H9 (cell line): Measurements from ENCODE around the gene TGM5. TPM values are rescaled to one million over a fixed set of nuclear protein-coding genes. Genes with fewer than 3 reads are reported as not detected.

ENCODE experiments used
- DNase-seq: peaks from one replicate; pipeline ENCODE4 v3.0.0-alpha.2; 2017
- H2AFZ ChIP-seq: one replicate; pipeline ENCODE4 v1.6.1; 2013; ENCODE audit warnings: mild to moderate bottlenecking, low read length, control low read depth, moderate library complexity
- H2AK5ac ChIP-seq: 2 replicates; pipeline ENCODE4 v1.6.1; 2013; ENCODE audit warnings: low read length, control low read depth, mixed read lengths; ENCODE audit not compliant: insufficient read length
- H2BK120ac ChIP-seq: one replicate; pipeline ENCODE4 v1.6.1; 2013; ENCODE audit warnings: low read depth, mild to moderate bottlenecking, low read length, control low read depth, inconsistent platforms; ENCODE audit not compliant: poor library complexity, severe bottlenecking
- H2BK12ac ChIP-seq: 2 replicates; pipeline ENCODE4 v1.6.1; 2013; ENCODE audit warnings: low read length, control low read depth, mixed read lengths, low read depth; ENCODE audit not compliant: insufficient read length
- H2BK15ac ChIP-seq: 2 replicates; pipeline ENCODE4 v1.6.1; 2013; ENCODE audit warnings: low read depth, low read length, control low read depth
- H2BK20ac ChIP-seq: one replicate; pipeline ENCODE4 v1.6.1; 2013; ENCODE audit warnings: low read depth, mild to moderate bottlenecking, low read length, control low read depth, inconsistent platforms; ENCODE audit not compliant: poor library complexity, severe bottlenecking
- H2BK5ac ChIP-seq: 2 replicates; pipeline ENCODE4 v1.6.1; 2013; ENCODE audit warnings: low read length, control low read depth, mixed read lengths; ENCODE audit not compliant: insufficient read length
- H3K14ac ChIP-seq: 2 replicates; pipeline ENCODE4 v1.6.1; 2013; ENCODE audit warnings: low read length, control low read depth; ENCODE audit not compliant: insufficient read depth
- H3K18ac ChIP-seq: 2 replicates; pipeline ENCODE4 v1.6.1; 2013; ENCODE audit warnings: low read depth, mild to moderate bottlenecking, mixed read lengths, low read length, control low read depth; ENCODE audit not compliant: insufficient read length
- H3K23ac ChIP-seq: 2 replicates; pipeline ENCODE4 v1.6.1; 2013; ENCODE audit warnings: low read length, control low read depth, mixed read lengths, low read depth; ENCODE audit not compliant: insufficient read length
- H3K23me2 ChIP-seq: 2 replicates; pipeline ENCODE4 v1.6.1; 2013; ENCODE audit warnings: low read depth, mild to moderate bottlenecking, mixed read lengths, low read length, control low read depth; ENCODE audit not compliant: insufficient read length, poor library complexity, severe bottlenecking
- H3K27ac ChIP-seq: 2 replicates; pipeline ENCODE4 v1.5.1; 2013; ENCODE audit warnings: low read length, control low read depth, mixed read lengths, low read depth; ENCODE audit not compliant: insufficient read length
- H3K27me3 ChIP-seq: 2 replicates; pipeline ENCODE4 v1.6.1; 2013; ENCODE audit warnings: low read length, control low read depth, inconsistent platforms; ENCODE audit not compliant: insufficient read depth
- H3K4ac ChIP-seq: 2 replicates; pipeline ENCODE4 v1.6.1; 2013; ENCODE audit warnings: low read depth, mild to moderate bottlenecking, control low read depth, inconsistent platforms, low read length, moderate library complexity
- H3K4me1 ChIP-seq: 2 replicates; pipeline ENCODE4 v1.6.1; 2013; ENCODE audit warnings: low read length, control low read depth, inconsistent platforms; ENCODE audit not compliant: insufficient read depth
- H3K4me2 ChIP-seq: 2 replicates; pipeline ENCODE4 v1.6.1; 2013; ENCODE audit warnings: low read length, control low read depth, mixed read lengths; ENCODE audit not compliant: insufficient read length, insufficient read depth
- H3K56ac ChIP-seq: 2 replicates; pipeline ENCODE4 v1.6.1; 2013; ENCODE audit warnings: low read depth, mild to moderate bottlenecking, mixed read lengths, low read length, control low read depth; ENCODE audit not compliant: insufficient read length
- H3K79me1 ChIP-seq: 2 replicates; pipeline ENCODE4 v1.6.1; 2013; ENCODE audit warnings: low read depth, mild to moderate bottlenecking, moderate library complexity, low read length, control low read depth, inconsistent platforms; ENCODE audit not compliant: insufficient read depth, poor library complexity, severe bottlenecking
- H3K79me2 ChIP-seq: 2 replicates; pipeline ENCODE4 v1.6.1; 2013; ENCODE audit warnings: low read length, control low read depth, inconsistent platforms; ENCODE audit not compliant: insufficient read depth
- H3K9ac ChIP-seq: 2 replicates; pipeline ENCODE4 v1.6.1; 2013; ENCODE audit warnings: low read length, control low read depth, mixed read lengths; ENCODE audit not compliant: insufficient read length; ENCODE audit errors: extremely low read depth
- H3K9me3 ChIP-seq: one replicate; pipeline ENCODE4 v1.6.1; 2013; ENCODE audit warnings: low read depth, low read length, inconsistent platforms; ENCODE audit not compliant: control insufficient read depth
- H3T11ph ChIP-seq: one replicate; pipeline ENCODE4 v1.6.1; 2013; ENCODE audit warnings: mild to moderate bottlenecking, low read length, control low read depth, inconsistent platforms
- H4K20me1 ChIP-seq: one replicate; pipeline ENCODE4 v1.6.1; 2013; ENCODE audit not compliant: control insufficient read depth, insufficient read length, insufficient read depth
- H4K5ac ChIP-seq: 2 replicates; pipeline ENCODE4 v1.6.1; 2013; ENCODE audit warnings: low read depth, mild to moderate bottlenecking, mixed read lengths, low read length, control low read depth; ENCODE audit not compliant: insufficient read length
- H4K8ac ChIP-seq: replicated peaks from 2 replicates; pipeline ENCODE4 v1.6.1; 2013; ENCODE audit warnings: low read length, control low read depth, mixed read lengths, low read depth; ENCODE audit not compliant: insufficient read length
- H4K91ac ChIP-seq: 2 replicates; pipeline ENCODE4 v1.6.1; 2013; ENCODE audit warnings: low read depth, mild to moderate bottlenecking, moderate library complexity, mixed read lengths, low read length, control low read depth; ENCODE audit not compliant: insufficient read length
- H3K27ac Mint-ChIP-seq, 3 experiments: 2 replicates in 2 of 3; 3 replicates in 1 of 3; pipeline ENCODE4 v1.8.0; 2020 to 2021; ENCODE audit warnings: mixed read lengths in 3 of 3, mild to moderate bottlenecking in 1 of 3, moderate library complexity in 1 of 3
- H3K27me3 Mint-ChIP-seq: 2 replicates; pipeline ENCODE4 v1.8.0; 2021; ENCODE audit warnings: low read depth, mild to moderate bottlenecking, moderate library complexity, mixed read lengths
- H3K36me3 Mint-ChIP-seq, 3 experiments: 2 replicates in 2 of 3; 3 replicates in 1 of 3; pipeline ENCODE4 v1.8.0; 2020 to 2021; ENCODE audit warnings: low read depth in 3 of 3, mixed read lengths in 3 of 3; ENCODE audit not compliant: insufficient read depth in 1 of 3
- H3K4me1 Mint-ChIP-seq, 2 experiments: 2 replicates each; pipeline ENCODE4 v1.8.0; 2020; ENCODE audit warnings: mixed read lengths in 2 of 2
- H3K4me3 Mint-ChIP-seq, 2 experiments: 2 replicates in 1 of 2; 3 replicates in 1 of 2; pipeline ENCODE4 v1.8.0; 2020 to 2021; ENCODE audit warnings: mild to moderate bottlenecking in 2 of 2, mixed read lengths in 2 of 2, moderate library complexity in 1 of 2
- H3K9me3 Mint-ChIP-seq, 2 experiments: 2 replicates in 1 of 2; 3 replicates in 1 of 2; pipeline ENCODE4 v1.8.0; 2020; ENCODE audit warnings: mild to moderate bottlenecking in 2 of 2, mixed read lengths in 2 of 2, moderate library complexity in 1 of 2
- CTCF ChIP-seq: fragments of 200-600 bp; sonication (generic); conservative IDR thresholded peaks from 3 replicates; pipeline ENCODE4 v1.8.0; 2021; ENCODE audit warnings: antibody characterized with exemption, mild to moderate bottlenecking
- WGBS: extraction: QIAGEN DNeasy Blood & Tissue Kit; methylation state at CpG from one replicate; pipeline ENCODE4 v1.1.7; 2013; ENCODE audit warnings: missing lambda C conversion rate, low lambda C conversion rate, mixed read lengths; ENCODE audit not compliant: insufficient read length; ENCODE audit errors: extremely low coverage; 5-methylcytosine and 5-hydroxymethylcytosine counted together
- total RNA-seq: library from RNA; stranded (reverse); gene quantifications from 2 replicates; pipeline ENCODE4 v1.2.1, GENCODE V29; 2021

TGM5 gene
- total RNA-seq, 1 experiment from 2014 or later = not detected

DNA sequence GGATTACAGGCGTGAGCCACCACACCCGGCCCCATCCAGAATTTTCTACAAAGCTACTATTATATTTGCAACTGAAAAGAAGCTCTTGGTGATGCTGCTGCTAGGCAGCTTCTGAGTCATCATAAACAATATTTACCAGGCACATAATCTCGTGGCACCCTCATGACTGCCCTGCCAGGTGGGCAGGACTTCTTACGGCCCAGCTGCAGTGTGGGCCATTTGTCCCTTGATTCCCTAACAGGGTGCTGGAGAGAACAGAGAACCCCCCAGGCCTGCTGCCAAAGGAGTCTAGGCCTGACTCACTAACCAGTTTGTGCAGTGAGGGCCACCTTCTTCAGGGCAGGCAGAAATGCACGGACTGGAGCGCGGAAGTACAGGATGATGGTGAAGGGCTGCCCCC, 50.8 kb downstream of the TGM5 start:
- Histone ChIP-seq H2AFZ (no peak overlapping the region), H3T11ph (no peak overlapping the region), H2AK5ac (no peak overlapping the region), H4K8ac (no peak overlapping the region), H3K27me3 (no peaks in the 10 kb centered on the region), H3K4ac (no peak overlapping the region), H3K23ac (no peak overlapping the region), H3K9ac (no peak overlapping the region), H2BK20ac (no peak overlapping the region), H4K20me1 (no peaks in the 10 kb centered on the region), H3K4me2 (no peak overlapping the region), H3K56ac (no peak overlapping the region), H4K91ac (no peak overlapping the region), H3K14ac (no peak overlapping the region; the same call in 1 of the 2 replicates), H2BK120ac (no peak overlapping the region), H4K5ac (no peak overlapping the region), H3K79me2 (no peaks in the 10 kb centered on the region), H2BK15ac (no peak overlapping the region), H3K79me1 (no peaks in the 10 kb centered on the region), H3K4me1 (no peaks in the 10 kb centered on the region), H3K9me3 (no peaks in the 10 kb centered on the region), H3K23me2 (no peaks in the 10 kb centered on the region), H3K18ac (no peak overlapping the region), H3K27ac (no peak overlapping the region), H2BK12ac (no peak overlapping the region), H2BK5ac (no peak overlapping the region)
- peaks cover 1% of the 10 kb centered on the region; the same call in 1 of the 2 replicates for H3K27me3 Mint-ChIP-seq
- DNase-seq = no peak
- peaks cover 9 to 15% of the 10 kb centered on the region in 2 experiments for H3K4me1 Mint-ChIP-seq
- TF ChIP-seq CTCF = no peak
- no peak overlapping the region for H3K27ac Mint-ChIP-seq
- H3K4me3 Mint-ChIP-seq = no peak overlapping the region
- no peaks in the 10 kb centered on the region for H3K36me3 Mint-ChIP-seq
- WGBS = no CpG with 5 or more reads among the region's 7 CpGs
- no peaks in the 10 kb centered on the region for H3K9me3 Mint-ChIP-seq
